K562 (cell line): ENCODE data around the gene MADCAM1. TPM values are rescaled to one million over a fixed set of nuclear protein-coding genes. Genes with fewer than 3 reads are reported as not detected.

Experiments used
- CREB3 ChIP-seq: fragments of 450-650 bp; conservative IDR thresholded peaks from 2 replicates; pipeline ENCODE4 v1.6.1; 2016; ENCODE audit warnings: missing genetic modification characterization, low read depth, mild to moderate bottlenecking, missing compliant biosample characterization, moderate library complexity
- CTCF ChIP-seq, 3 experiments: IDR thresholded peaks in 2 of 3; conservative IDR thresholded peaks in 1 of 3; 2 replicates each; pipeline ENCODE4 v1.5.1; 2011 to 2012; ENCODE audit warnings: low read length in 3 of 3, mild to moderate bottlenecking in 3 of 3, control low read depth in 2 of 3, improper control_type of control experiment in 1 of 3, inconsistent platforms in 1 of 3, low read depth in 1 of 3, mixed read lengths in 1 of 3, moderate library complexity in 1 of 3; ENCODE audit not compliant: insufficient read depth in 2 of 3
- CUX1 ChIP-seq: fragments of 200-800 bp; sonication (Bioruptor generic); IDR thresholded peaks from 2 replicates; pipeline ENCODE4 v1.6.1; 2016; ENCODE audit warnings: missing genetic modification characterization, missing compliant biosample characterization
- PRMT5 ChIP-seq: sonication (generic); formaldehyde crosslinking; IDR thresholded peaks from 2 replicates; pipeline ENCODE4 v1.5.0; 2020; ENCODE audit warnings: missing genetic modification reagents
- RCOR1 ChIP-seq, 2 experiments: IDR thresholded peaks; 2 replicates each; pipeline ENCODE4 v1.6.1; 2012; ENCODE audit warnings: low read depth in 2 of 2, low read length in 2 of 2, borderline replicate concordance in 1 of 2, improper control_type of control experiment in 1 of 2
- SLC30A9 ChIP-seq: fragments of 250-450 bp; sonication (Bioruptor Pico); IDR thresholded peaks from 2 replicates; pipeline ENCODE4 v1.8.0; 2022; ENCODE audit warnings: mild to moderate bottlenecking, moderate library complexity
- TAF7 ChIP-seq: fragments of 450-650 bp; IDR thresholded peaks from 2 replicates; pipeline ENCODE4 v1.6.1; 2016; ENCODE audit warnings: missing genetic modification characterization, missing compliant biosample characterization
- USF2 ChIP-seq: sonication (generic); formaldehyde crosslinking; IDR thresholded peaks from 2 replicates; pipeline ENCODE4 v1.5.0; 2020; ENCODE audit warnings: missing genetic modification reagents
- ZNF436 ChIP-seq: fragments of 250-450, 450-650 bp; sonication (Bioruptor Pico); formaldehyde crosslinking; IDR thresholded peaks from 2 replicates; pipeline ENCODE4 v1.7.0; 2020; ENCODE audit warnings: mild to moderate bottlenecking
- ZNF609 ChIP-seq: sonication (generic); formaldehyde crosslinking; IDR thresholded peaks from 2 replicates; pipeline ENCODE4 v1.8.1; 2023; ENCODE audit warnings: missing genetic modification reagents, mild to moderate bottlenecking, borderline replicate concordance
- ZNF717 ChIP-seq: fragments of 250-450 bp; sonication (Bioruptor Pico); IDR thresholded peaks from 2 replicates; pipeline ENCODE4 v1.5.0; 2021
- polyA plus RNA-seq, 8 experiments: library from polyadenylated mRNA; depleted of rRNA in 4 of 8; stranded (reverse) in 5 of 8; unstranded in 3 of 8; fragments of >200 nt; fragmentation: Nextera tagmentation in 2 of 8; fragmentation: Illumina TruSeq in 1 of 8; extraction: Ambion mirVana in 2 of 8; extraction: Trizol in 1 of 8; gene quantifications; 2 replicates each; pipeline versions ENCODE4 v1.2.1 to v1.2.3, GENCODE V29; 2011 to 2014; ENCODE audit warnings: inconsistent platforms in 1 of 8, missing spikeins in 1 of 8
- total RNA-seq, 7 experiments: library from RNA; depleted of rRNA in 6 of 7; stranded (reverse); fragments of >200 nt in 6 of 7; fragmentation: Illumina TruSeq in 2 of 7; extraction: Trizol in 2 of 7; gene quantifications; 2 replicates each; pipeline versions ENCODE4 v1.2.1 to v1.2.3, GENCODE V29; 2011 to 2021; ENCODE audit warnings: low replicate concordance in 1 of 7

MADCAM1 gene
- total and polyA plus RNA-seq, 9 of the 15 experiments (the other 6 are each of a cell fraction or from before 2014, with no cell fraction given), result 0.09 to 0.36 (median 0.09) TPM; not detected in 6

GRCh38 chr19:547836-548720 lies 51.8 kb downstream of the MADCAM1 start (continued):
- TF ChIP-seq ZNF609 (CRISPR knock-in tag) (no peak), CREB3 (tag) (no peak), ZNF436 (CRISPR knock-in tag) (peak; percentile 78; the same call in 1 of the 2 replicates), CTCF (IDR thresholded peaks at IDR 0.05 in 2 of 3, conservative IDR thresholded peaks at IDR 0.05 in 1 of 3; ENCODE audit: insufficient read depth in 2 of 3, low read depth in 1 of 3, low read length in 3 of 3) (peak in 2 of 3 experiments; percentile 13 to 27; a peak in 1 of 6 replicates), TAF7 (tag) (no peak), ZNF717 (CRISPR knock-in tag) (no peak), PRMT5 (CRISPR knock-in tag) (no peak), CUX1 (CRISPR knock-in tag) (no peak), USF2 (CRISPR knock-in tag) (no peak), SLC30A9 (no peak), RCOR1 (IDR thresholded peaks at IDR 0.05; ENCODE audit: borderline replicate concordance in 1 of 2, low read depth in 2 of 2, low read length in 2 of 2) (0 out of 4 replicates have a peak, but pooled peaks of 1 of the 2 experiments have one; percentile 4)
